Stimulated activated CD4-positive, alpha-beta T cell treated with anti-CD3 and anti-CD28 coated beads, Interleukin-12 subunit alpha, Interleukin-12 subunit beta, amount 100 ng/mL, for 48 hours (primary cell): Measurements from ENCODE around the gene CAMSAP1.

Experiments
- DNase-seq, 3 donors: peaks; one replicate each; pipeline ENCODE4 v3.0.0-alpha.2; 2020; ENCODE audit warnings: low read depth in 2 of 3, low spot score in 1 of 3

CAMSAP1 gene

GRCh38 chr9:135939351-135940265, 32.3 kb upstream of the CAMSAP1 start:
- peak in 2 of 3 donors; percentile 61 to 63 for DNase-seq

- DNase-seq, result no peak
These were observed 30.5 kb upstream of the CAMSAP1 start for GRCh38 chr9:135937521-135938489.

- no peak for DNase-seq
These were observed 25.8 kb upstream of the CAMSAP1 start for GRCh38 chr9:135933114-135933513.

GRCh38 chr9:135932656-135933055, 25.3 kb upstream of the CAMSAP1 start:
- DNase-seq, result no peak

- DNase-seq, result no peak
These were observed 24.0 kb upstream of the CAMSAP1 start for GRCh38 chr9:135931349-135931820.

- no peak for DNase-seq
These were observed 23.4 kb upstream of the CAMSAP1 start for GRCh38 chr9:135930446-135931345.

GRCh38 chr9:135929656-135930445, 22.5 kb upstream of the CAMSAP1 start:
- DNase-seq, result no peak

GRCh38 chr9:135928731-135929655, 21.6 kb upstream of the CAMSAP1 start:
- DNase-seq, result no peak

- DNase-seq, result no peak
These were observed 20.9 kb upstream of the CAMSAP1 start for GRCh38 chr9:135928074-135928730.

GRCh38 chr9:135927195-135928013, 20.1 kb upstream of the CAMSAP1 start:
- DNase-seq, result no peak

- DNase-seq, result peak; percentile 76 to 92 (median 81)
These were observed 19.3 kb upstream of the CAMSAP1 start for GRCh38 chr9:135926402-135927194.

- DNase-seq, result peak; percentile 78 to 87 (median 85)
These were observed 18.3 kb upstream of the CAMSAP1 start for GRCh38 chr9:135925496-135926133.

GRCh38 chr9:135924628-135925338, 17.4 kb upstream of the CAMSAP1 start:
- no peak for DNase-seq

- DNase-seq, result no peak
These were observed 16.2 kb upstream of the CAMSAP1 start for GRCh38 chr9:135923508-135923907.

GRCh38 chr9:135921749-135922310, 14.5 kb upstream of the CAMSAP1 start:
- DNase-seq, result no peak
